NCI-H2029 treated with DMSO at 0.1 percent for 48 hours (cell line): ENCODE results near the gene WASF3.

Experiments used
- DNase-seq: peaks from one replicate; lab custom pipeline; 2025; lab: John Stamatoyannopoulos, UW

Gene WASF3

GRCh38 chr13:26686285-26686684 lies 128.8 kb downstream of the WASF3 start:
- no peak for DNase-seq

DNA sequence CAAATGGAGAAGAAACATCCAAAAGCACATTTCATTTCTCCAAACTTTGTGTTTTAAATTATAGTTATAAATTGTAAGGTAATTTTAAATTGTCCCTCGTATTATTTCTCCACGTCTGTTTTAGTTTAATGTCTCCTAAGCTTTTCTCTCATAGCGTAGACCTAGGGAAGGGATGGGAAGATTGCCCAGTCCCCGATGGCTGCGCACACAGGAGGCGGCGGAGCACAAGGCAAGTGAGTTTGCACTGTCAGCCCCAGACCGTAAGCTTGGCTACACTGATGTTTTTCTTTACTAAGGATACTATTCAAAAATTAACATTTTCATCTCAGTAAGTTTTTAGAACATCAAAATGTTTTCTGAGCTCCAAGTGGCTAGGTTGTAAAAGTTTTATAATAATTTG lies 130.8 kb downstream of the WASF3 start:
- DNase-seq: no peak

DNA sequence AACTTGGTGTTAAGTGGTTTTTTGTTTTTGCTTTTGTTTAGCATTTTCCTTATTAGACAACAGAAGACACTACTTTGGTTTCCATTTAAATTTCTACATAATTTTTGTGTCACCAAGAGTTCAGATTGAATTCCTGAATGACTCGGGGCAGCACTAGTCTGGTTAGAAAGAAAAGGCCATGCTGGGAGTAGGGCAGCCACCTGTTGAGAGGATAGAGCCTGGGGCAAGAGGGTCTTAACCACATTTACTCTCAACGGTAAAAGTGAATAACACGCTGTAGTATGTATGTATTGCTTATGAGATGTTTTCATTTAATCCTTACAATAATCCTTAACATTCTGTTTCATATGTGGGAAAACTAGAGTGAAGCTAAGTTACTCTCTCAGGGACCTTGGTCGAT lies 131.5 kb downstream of the WASF3 start:
- no peak for DNase-seq

DNA sequence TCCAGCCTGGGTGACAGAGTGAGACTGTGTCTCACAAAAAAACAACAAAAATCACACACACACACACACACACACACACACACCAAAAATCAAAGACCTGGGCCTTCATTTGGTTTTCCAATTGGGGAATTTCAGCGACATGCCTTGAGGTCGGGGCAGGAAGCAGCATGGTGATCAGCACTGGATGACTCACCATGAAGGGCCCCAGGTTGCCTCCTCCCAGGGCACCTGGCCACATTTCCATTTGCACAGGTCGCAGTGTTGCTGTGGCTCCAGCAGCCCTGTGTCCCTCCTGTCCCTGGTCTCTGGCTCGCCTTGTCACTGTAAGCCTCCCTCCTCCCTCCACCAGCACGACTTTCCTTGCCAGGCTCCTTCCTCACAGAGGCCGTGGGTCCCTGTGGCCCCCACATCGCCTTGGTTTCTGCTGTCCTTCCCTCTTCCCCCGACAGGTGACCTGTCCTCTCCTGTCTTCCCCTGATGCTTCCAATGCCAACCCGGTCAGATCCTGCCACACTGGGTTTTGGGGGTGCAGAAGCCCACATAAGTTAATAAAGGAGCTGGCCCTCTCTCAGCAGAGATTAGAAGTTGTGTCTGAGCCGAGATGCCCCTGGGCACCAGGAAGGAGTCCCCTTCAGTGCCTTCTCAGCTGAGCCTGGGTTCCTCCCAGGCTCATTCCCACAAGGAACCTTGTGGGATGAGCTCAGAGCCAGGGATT lies 136.4 kb downstream of the WASF3 start:
- no peak for DNase-seq

- no peak for DNase-seq
These were observed 137.3 kb downstream of the WASF3 start for GRCh38 chr13:26694609-26695359.

- no peak for DNase-seq
These were observed 137.8 kb downstream of the WASF3 start for GRCh38 chr13:26695360-26695705.

DNA sequence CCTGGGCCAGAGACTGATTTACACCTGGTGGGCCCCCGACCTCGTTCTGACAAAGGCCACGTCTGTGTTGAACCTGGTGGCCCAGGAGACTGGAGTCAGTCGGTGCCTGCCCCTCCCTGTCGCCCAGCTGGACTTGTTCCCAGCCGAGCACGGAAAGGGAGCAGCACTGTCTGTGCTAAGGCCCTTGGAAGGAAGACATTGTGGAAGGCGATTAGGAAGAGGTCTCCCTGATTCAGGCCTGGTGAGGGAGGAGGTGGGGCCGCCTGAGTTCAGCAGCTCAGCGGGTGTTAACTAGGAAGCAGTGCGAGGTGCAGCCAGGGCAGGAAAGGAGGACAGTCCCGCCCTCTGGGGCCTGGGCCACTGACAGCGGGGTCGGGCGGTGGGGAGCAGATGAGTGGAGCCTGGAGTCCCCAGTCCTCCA lies 138.4 kb downstream of the WASF3 start:
- no peak for DNase-seq

DNA sequence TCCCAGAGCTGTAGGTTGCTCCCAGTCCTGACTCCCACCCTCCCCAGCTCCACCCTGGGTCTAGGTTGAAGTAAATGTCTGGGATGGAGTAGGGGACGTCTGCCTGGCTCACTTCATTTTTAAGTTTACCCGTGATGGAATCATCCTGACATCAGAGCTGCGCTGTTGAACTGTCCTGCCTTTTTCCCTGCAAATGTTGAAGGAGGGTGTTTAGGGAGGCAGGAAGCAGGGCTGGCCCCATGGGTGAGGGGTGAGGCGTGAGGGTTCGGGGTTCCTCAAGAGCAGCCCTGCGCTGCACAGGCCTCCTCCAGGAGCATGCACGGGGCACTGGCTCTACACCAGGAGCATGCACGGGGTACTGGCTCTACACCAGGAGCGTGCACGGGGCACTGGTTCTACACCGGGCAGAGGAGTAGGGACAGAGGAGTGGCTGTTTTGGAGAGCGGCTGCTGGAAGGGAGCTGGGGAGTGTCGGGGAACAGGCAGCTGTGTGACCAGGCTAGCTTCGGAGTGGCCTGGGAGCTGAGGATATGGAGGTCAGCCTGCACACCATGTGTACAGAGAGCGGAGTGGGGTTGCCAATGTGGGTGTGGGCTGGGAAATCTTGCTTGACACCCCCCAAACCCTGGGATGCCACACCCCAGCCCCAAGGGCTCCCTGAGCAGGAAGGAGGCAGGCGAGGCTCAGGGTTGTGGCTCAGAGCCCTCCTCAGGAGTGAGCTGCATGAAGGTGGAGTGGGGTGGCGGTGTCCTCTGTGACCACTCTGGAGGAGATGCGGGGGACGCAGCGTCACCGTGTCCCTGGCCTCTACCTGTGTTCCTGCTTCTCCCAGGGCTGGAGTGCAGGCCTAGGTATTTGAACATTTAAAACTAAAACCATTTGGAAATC lies 139.8 kb downstream of the WASF3 start:
- DNase-seq: no peak

DNA sequence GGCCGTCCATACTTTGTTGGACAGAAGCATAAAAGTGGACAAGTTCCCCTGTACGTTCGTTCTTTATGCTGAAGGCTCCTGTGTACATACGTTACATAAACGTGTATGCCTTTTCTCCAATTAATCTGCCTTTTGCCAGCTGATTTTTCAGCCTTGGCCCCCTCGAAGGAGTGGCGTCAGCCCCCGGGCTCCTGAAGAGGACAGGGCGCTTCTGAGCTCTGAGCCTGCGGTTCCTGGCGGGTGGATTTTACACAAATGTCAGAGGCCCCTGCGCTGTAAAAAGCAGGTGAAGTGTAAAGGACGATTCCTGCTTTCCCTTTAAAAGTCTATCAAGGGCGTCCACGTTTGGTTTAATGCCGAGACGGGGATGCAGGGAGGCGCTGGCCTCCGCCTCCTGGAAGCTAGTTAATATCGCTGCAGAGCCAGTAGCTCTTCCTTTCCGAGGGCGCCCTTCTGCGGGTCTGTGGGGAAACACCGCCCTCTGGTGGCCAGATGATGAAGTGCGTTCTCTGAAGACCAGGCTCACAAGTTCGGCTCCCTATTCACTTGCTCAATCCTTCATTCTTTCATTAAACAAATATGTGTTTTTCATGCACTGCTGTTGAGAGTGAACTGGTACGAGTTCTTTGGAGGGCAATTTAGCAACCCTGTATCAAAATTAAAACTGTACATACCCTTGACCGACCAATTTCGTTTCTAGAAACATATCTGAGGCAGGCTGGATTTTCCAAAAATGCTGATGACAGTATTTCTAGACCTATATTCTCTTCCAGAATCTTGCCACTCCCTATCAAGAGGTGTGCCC lies 141.1 kb downstream of the WASF3 start:
- peak; percentile 35 for DNase-seq

DNA sequence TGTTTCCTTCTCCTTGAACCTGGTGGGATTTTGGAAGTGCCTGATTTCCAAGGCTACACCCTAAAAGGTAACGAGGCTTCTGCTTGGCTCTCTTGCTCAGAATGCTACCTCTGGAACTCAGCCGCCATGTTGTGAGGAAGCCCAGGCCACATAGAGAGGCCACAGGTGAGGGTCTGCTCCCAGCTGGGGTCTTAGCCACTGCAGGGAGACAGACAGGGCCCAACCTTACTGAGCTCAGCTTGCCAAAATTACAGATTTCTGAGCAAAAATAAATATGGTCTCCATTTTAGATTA lies 141.7 kb downstream of the WASF3 start:
- DNase-seq: no peak

DNA sequence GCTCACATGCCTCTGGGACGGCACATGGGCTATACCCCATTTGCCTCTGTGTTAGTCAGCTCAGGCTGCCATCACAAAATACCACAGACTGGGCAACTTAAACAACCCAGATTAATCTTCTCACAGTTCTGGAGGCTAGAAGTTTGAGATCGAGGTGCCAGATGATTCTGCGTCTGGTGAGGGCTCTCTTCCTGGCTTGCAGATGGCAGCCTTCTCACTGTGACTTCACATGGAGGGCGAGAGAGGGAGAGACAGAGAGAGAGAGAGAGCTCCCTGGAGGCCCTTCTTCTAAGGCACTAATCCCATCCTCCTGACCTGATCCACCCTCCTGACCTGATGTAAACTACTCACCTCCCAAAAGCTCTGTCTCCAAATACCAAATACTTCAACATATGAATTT lies 148.1 kb downstream of the WASF3 start:
- DNase-seq: no peak

GRCh38 chr13:26706381-26706780 lies 148.9 kb downstream of the WASF3 start:
- no peak for DNase-seq

GRCh38 chr13:26707122-26708006 lies 149.9 kb downstream of the WASF3 start:
- DNase-seq: peak; percentile 16

DNA sequence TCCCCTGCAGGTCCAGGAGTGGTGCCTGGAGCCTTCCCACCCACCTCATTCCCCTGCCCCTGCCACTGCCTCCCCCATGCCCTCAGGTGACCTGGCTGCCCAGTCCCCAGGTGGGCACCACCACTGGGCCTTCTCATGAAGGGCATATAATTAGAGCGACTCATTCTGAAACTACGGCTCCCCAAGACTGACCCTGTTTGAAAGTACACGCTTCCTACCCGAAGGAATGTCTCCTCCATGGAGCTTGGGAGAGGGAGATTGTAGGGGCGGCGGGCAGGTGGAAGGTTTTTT lies 150.5 kb downstream of the WASF3 start:
- DNase-seq: no peak

DNA sequence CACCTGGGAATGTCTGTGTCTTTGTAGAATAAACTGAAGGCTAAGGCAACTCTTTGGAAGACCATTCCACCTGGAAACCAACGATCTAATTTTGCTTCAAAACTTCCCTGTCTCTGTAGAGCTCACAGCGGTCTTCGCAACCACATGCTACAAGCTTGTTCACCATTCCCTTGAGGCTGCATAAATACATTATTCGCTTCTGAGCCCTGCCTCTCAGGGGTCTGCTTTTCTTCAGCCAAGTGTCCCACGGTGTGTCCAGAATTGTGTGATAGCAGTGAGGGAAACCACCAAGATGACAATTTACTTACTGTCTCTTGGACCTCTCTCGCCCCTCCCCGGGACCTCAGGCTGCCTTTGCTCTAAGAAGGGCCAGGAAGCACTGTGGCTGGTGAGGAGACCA lies 152.0 kb downstream of the WASF3 start:
- no peak for DNase-seq

DNA sequence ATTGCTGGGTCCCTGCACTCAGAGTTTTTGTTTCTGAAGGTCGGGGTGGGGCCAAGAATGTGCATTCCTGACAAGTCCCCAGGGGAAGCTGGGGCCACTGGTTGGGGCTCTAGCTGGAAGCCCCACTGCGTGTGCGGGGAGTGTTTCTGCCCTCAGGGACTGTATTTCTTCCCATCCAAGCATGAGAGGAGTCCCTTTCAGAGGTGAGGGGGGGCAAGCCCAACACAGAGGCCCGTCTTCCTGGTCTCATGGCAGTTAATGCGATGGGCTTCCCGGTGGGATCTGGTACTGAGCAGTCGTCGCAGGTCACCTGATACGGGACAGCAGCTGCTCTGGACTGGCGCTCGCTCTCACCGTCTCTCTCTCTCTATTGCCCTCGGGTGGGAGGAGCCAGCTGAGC lies 152.7 kb downstream of the WASF3 start:
- no peak for DNase-seq

DNA sequence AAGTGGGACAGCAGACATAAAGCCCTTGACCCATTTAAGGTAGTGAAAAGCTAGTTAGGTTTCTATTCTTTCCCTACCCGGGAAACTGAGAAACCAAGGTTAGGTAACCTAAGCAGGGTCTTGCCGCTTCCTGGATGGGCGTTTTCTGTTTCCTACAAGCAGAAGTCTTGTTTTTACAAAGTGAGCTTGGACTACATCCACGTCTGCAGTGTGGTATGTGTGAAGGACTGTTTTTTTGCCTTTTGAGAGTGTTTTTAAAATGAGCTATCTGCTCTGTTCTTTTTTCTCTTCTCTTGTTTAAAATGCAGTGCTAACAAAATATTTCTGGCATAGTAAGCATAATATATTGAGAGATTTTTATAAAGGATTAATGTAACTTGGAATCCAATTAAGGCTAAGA lies 153.7 kb downstream of the WASF3 start:
- DNase-seq: no peak

- no peak for DNase-seq
These were observed 155.9 kb downstream of the WASF3 start for GRCh38 chr13:26713341-26713740.

GRCh38 chr13:26716984-26717383 lies 159.5 kb downstream of the WASF3 start:
- no peak for DNase-seq

DNA sequence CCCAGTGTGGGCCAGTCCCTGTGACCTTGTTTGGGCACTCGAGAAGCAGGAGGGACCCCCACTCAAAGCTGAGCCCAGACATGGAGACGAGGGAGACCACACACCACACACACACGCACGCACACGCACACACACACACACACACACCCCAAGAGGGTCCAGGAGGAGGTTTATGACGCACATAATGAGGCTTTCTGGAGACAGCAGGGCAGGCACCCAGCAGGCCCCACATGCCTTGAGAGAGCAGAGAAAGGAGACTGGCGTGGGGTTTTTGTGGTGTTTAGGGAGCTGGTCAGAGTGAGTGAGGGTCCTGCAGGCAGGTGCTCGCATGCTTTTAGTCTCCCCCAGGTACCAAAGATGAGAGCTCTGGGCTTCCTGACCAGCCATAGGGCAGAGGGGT lies 160.7 kb downstream of the WASF3 start:
- DNase-seq: no peak

DNA sequence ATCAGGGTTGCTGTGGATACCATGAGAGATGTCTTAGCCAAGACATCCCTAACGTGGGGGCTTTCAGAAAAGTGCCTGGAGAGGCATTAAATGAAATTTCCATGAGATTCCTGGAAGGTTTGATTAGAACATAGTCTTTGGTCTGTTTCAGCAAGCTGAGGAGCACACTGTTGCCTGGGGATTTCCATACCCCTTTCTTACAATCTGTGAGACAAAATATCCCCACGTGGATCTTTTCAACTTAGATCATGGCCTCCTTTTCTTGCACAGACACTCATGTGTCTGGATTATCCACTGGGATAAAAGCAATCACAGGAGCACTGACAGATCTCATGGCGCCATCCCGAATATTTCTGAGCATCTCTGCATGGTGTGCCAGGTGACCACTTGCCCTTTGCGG lies 161.4 kb downstream of the WASF3 start:
- no peak for DNase-seq
